ENCODE results near the gene VAMP5.

DNA sequence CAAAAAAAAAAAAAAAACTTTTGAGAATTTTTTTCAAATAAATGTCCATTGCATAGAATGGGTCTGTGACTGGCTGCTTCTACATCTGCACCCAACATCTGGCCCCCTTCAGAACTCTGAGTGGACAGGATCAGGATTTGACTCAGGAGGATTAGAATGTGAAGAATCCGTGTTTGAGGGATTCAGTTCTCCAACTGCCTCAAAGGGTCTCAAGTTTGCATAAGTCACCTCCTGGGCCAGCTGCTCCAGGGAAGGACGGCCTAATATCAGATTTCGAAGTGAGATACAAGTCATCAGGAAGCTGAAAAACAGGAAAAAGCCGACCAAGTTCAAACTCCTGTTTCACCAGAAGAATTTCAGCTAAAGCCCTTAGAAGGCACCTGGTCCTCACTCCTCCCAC, 34.4 kb upstream of the VAMP5 start:
- TF ChIP-seq CTCF (IDR thresholded peaks at IDR 0.05; ENCODE audit: low read depth, low read length, missing input control) (no peak), SP1 (IDR thresholded peaks at IDR 0.05) (no peak), MAX (IDR thresholded peaks at IDR 0.05) (no peak), YY1 (IDR thresholded peaks at IDR 0.05) (no peak), JUND (IDR thresholded peaks at IDR 0.05) (no peak), FOXA1 (IDR thresholded peaks at IDR 0.05) (no peak), ATF3 (IDR thresholded peaks at IDR 0.05) (no peak)
- TF ChIP-seq, protein P1, sequence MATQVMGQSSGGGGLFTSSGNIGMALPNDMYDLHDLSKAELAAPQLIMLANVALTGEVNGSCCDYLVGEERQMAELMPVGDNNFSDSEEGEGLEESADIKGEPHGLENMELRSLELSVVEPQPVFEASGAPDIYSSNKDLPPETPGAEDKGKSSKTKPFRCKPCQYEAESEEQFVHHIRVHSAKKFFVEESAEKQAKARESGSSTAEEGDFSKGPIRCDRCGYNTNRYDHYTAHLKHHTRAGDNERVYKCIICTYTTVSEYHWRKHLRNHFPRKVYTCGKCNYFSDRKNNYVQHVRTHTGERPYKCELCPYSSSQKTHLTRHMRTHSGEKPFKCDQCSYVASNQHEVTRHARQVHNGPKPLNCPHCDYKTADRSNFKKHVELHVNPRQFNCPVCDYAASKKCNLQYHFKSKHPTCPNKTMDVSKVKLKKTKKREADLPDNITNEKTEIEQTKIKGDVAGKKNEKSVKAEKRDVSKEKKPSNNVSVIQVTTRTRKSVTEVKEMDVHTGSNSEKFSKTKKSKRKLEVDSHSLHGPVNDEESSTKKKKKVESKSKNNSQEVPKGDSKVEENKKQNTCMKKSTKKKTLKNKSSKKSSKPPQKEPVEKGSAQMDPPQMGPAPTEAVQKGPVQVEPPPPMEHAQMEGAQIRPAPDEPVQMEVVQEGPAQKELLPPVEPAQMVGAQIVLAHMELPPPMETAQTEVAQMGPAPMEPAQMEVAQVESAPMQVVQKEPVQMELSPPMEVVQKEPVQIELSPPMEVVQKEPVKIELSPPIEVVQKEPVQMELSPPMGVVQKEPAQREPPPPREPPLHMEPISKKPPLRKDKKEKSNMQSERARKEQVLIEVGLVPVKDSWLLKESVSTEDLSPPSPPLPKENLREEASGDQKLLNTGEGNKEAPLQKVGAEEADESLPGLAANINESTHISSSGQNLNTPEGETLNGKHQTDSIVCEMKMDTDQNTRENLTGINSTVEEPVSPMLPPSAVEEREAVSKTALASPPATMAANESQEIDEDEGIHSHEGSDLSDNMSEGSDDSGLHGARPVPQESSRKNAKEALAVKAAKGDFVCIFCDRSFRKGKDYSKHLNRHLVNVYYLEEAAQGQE (IDR thresholded peaks at IDR 0.05): no peak
